CD14-positive monocyte (primary cell): ENCODE data around the gene CPA1. TPM values are rescaled to one million over a fixed set of nuclear protein-coding genes. Genes with fewer than 3 reads are reported as not detected.

Experiments used
- DNase-seq, 3 donors: peaks; one replicate each; pipeline ENCODE4 v3.0.0-alpha.2; 2011 to 2022
- H2AFZ ChIP-seq: 2 replicates; pipeline ENCODE4 v1.6.0; 2012; ENCODE audit warnings: mild to moderate bottlenecking, low read depth, low read length, inconsistent platforms; ENCODE audit not compliant: insufficient read depth, poor library complexity, severe bottlenecking
- H3K27ac ChIP-seq, 2 donors: 1 replicate in 1 of 2; 2 replicates in 1 of 2; pipeline ENCODE4 v1.5.1; 2012 to 2013; ENCODE audit warnings: low read length in 2 of 2, control low read depth in 1 of 2, inconsistent platforms in 1 of 2, low read depth in 1 of 2, mild to moderate bottlenecking in 1 of 2
- H3K27me3 ChIP-seq, 2 donors: one replicate each; pipeline versions ENCODE4 v1.6.0 to v1.6.1; 2011 to 2013; ENCODE audit warnings: low read length in 2 of 2; ENCODE audit not compliant: control insufficient read depth in 2 of 2, insufficient read depth in 2 of 2
- H3K36me3 ChIP-seq, 2 donors: replicated peaks in 1 of 2; 1 replicate in 1 of 2; 2 replicates in 1 of 2; pipeline versions ENCODE4 v1.5.1 to v1.6.1; 2012 to 2013; ENCODE audit warnings: low read length in 2 of 2, control low read depth in 1 of 2, inconsistent platforms in 1 of 2, mild to moderate bottlenecking in 1 of 2; ENCODE audit not compliant: insufficient read depth in 2 of 2, control insufficient read depth in 1 of 2
- H3K4me1 ChIP-seq, 2 donors: 1 replicate in 1 of 2; 2 replicates in 1 of 2; pipeline versions ENCODE4 v1.5.1 to v1.6.1; 2012 to 2013; ENCODE audit warnings: low read length in 2 of 2, control low read depth in 1 of 2, inconsistent platforms in 1 of 2, mild to moderate bottlenecking in 1 of 2, moderate library complexity in 1 of 2; ENCODE audit not compliant: insufficient read depth in 2 of 2, control insufficient read depth in 1 of 2
- H3K4me2 ChIP-seq: replicated peaks from 2 replicates; pipeline ENCODE3; 2012; ENCODE audit warnings: low read length, moderate library complexity, mild to moderate bottlenecking; ENCODE audit not compliant: poor library complexity, severe bottlenecking; ENCODE audit errors: extremely low read depth
- H3K4me3 ChIP-seq, 3 experiments: fragments of 200-600 bp in 1 of 3; sonication (generic) in 1 of 3; replicated peaks in 1 of 3; 1 replicate in 2 of 3; 2 replicates in 1 of 3; pipeline ENCODE4 v1.5.1; 2011 to 2013; ENCODE audit warnings: low read length in 3 of 3, mild to moderate bottlenecking in 3 of 3, control low read depth in 2 of 3, low read depth in 2 of 3, inconsistent platforms in 1 of 3, moderate library complexity in 1 of 3
- H3K79me2 ChIP-seq: 2 replicates; pipeline ENCODE4 v1.6.0; 2012; ENCODE audit warnings: mild to moderate bottlenecking, control low read depth, inconsistent platforms, low read length, moderate library complexity; ENCODE audit not compliant: insufficient read depth
- H3K9ac ChIP-seq: 2 replicates; pipeline ENCODE4 v1.6.0; 2017; ENCODE audit warnings: low read length, mild to moderate bottlenecking; ENCODE audit not compliant: insufficient read depth, poor library complexity, severe bottlenecking
- H3K9me3 ChIP-seq, 2 donors: replicated peaks in 1 of 2; 1 replicate in 1 of 2; 2 replicates in 1 of 2; pipeline versions ENCODE4 v1.5.1 to v1.6.1; 2012 to 2013; ENCODE audit warnings: low read length in 2 of 2, control low read depth in 1 of 2; ENCODE audit not compliant: control insufficient read depth in 1 of 2, insufficient read depth in 1 of 2
- H4K20me1 ChIP-seq: 2 replicates; pipeline ENCODE4 v1.6.0; 2012; ENCODE audit warnings: mild to moderate bottlenecking, low read length, control low read depth, moderate library complexity; ENCODE audit not compliant: insufficient read depth
- H3K27ac Mint-ChIP-seq, 7 donors: one replicate each; pipeline ENCODE4 v1.8.0; 2020; ENCODE audit warnings: mild to moderate bottlenecking in 7 of 7, mixed read lengths in 7 of 7, moderate library complexity in 6 of 7, inconsistent platforms in 2 of 7
- H3K27me3 Mint-ChIP-seq, 3 donors: one replicate each; pipeline ENCODE4 v1.8.0; 2021 to 2022; ENCODE audit warnings: low read depth in 3 of 3, mild to moderate bottlenecking in 3 of 3, mixed read lengths in 3 of 3, moderate library complexity in 3 of 3, inconsistent platforms in 1 of 3
- H3K36me3 Mint-ChIP-seq, 2 donors: one replicate each; pipeline ENCODE4 v1.8.0; 2020; ENCODE audit warnings: mixed read lengths in 2 of 2, inconsistent platforms in 1 of 2, mild to moderate bottlenecking in 1 of 2
- H3K4me1 Mint-ChIP-seq: one replicate; pipeline ENCODE4 v1.8.0; 2020; ENCODE audit warnings: mild to moderate bottlenecking, mixed read lengths
- H3K4me3 Mint-ChIP-seq, 2 donors: one replicate each; pipeline ENCODE4 v1.8.0; 2020; ENCODE audit warnings: mild to moderate bottlenecking in 2 of 2, mixed read lengths in 2 of 2, moderate library complexity in 1 of 2
- H3K9me3 Mint-ChIP-seq, 7 donors: one replicate each; pipeline ENCODE4 v1.8.0; 2020 to 2022; ENCODE audit warnings: mixed read lengths in 7 of 7, mild to moderate bottlenecking in 6 of 7, moderate library complexity in 6 of 7, inconsistent platforms in 2 of 7
- CTCF ChIP-seq: fragments of 200-600 bp; IDR thresholded peaks from one replicate; pipeline ENCODE4 v1.8.0; 2022; ENCODE audit warnings: antibody characterized with exemption, mild to moderate bottlenecking
- WGBS: methylation state at CpG from one replicate; pipeline ENCODE4 v1.1.5; 2013; ENCODE audit warnings: missing lambda C conversion rate; ENCODE audit not compliant: insufficient coverage; 5-methylcytosine and 5-hydroxymethylcytosine counted together
- intact Hi-C, 2 donors: fragments of 100-400 bp; cut with micrococcal nuclease; formaldehyde crosslinking; loops; one replicate each; pipeline versions ENCODE4 v1.15.0 to v1.15.1; 2023
- polyA plus RNA-seq, 3 donors: library from polyadenylated mRNA; depleted of rRNA in 1 of 3; unstranded in 2 of 3; stranded (reverse) in 1 of 3; fragments of 300-500 nt in 2 of 3; fragments of >200 nt in 1 of 3; fragmentation: Illumina TruSeq in 2 of 3; gene quantifications; 1 replicate in 2 of 3; 2 replicates in 1 of 3; pipeline ENCODE4 v1.2.3, GENCODE V29; 2012 to 2021

CPA1 gene
- polyA plus RNA-seq, 3 donors = not detected

GRCh38 chr7:130420943-130421578 lies 40.8 kb downstream of the CPA1 start:
- no peaks in the 10 kb centered on the region for H4K20me1 ChIP-seq
- no peak for TF ChIP-seq CTCF
- no peaks in the 10 kb centered on the region for H3K36me3 ChIP-seq
- no peak for DNase-seq
- H3K27me3 Mint-ChIP-seq = no peaks in the 10 kb centered on the region
- no peak overlapping the region for H3K4me3 Mint-ChIP-seq
- no peaks in the 10 kb centered on the region for H3K4me1 ChIP-seq
- H2AFZ ChIP-seq = no peak overlapping the region
- peaks cover 12% of the 10 kb centered on the region for H3K4me1 Mint-ChIP-seq
- H3K79me2 ChIP-seq = no peaks in the 10 kb centered on the region
- no peaks in the 10 kb centered on the region for H3K9me3 Mint-ChIP-seq
- intact Hi-C loops = no loop called here
- H3K27ac ChIP-seq = no peak overlapping the region
- H3K4me3 ChIP-seq = no peak overlapping the region
- WGBS = no CpG with 5 or more reads among the region's 4 CpGs
- H3K9me3 ChIP-seq = no peaks in the 10 kb centered on the region
- H3K4me2 ChIP-seq = no peak overlapping the region
- H3K27me3 ChIP-seq = no peaks in the 10 kb centered on the region
- no peak overlapping the region for H3K27ac Mint-ChIP-seq
- H3K36me3 Mint-ChIP-seq = peaks cover 6 to 8% of the 10 kb centered on the region in 2 donors
- H3K9ac ChIP-seq = no peak overlapping the region

DNA sequence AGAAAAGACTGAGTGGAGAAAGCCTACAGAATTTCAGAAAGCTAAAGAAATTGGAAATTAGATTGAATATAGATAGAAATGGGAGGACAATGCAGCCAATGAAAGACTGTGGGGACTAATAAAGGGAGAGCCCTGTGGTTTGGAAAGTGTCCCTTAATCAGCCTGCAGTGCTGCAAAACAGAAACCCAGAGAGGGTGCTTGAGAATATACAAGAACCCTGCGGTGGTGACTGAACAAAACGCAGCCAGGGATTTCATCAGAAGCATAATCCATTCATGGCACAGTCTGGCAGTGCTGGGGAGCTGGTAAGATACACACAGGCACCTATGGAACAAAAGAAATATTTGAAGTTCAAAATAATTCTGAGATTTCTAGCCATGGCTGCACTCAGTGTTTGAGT lies 41.4 kb downstream of the CPA1 start:
- peaks cover 0 to 2% (median 0%) of the 10 kb centered on the region in 3 donors for H3K27me3 Mint-ChIP-seq
- WGBS = 63% methylated on average over 2 of the region's 2 CpGs
- Histone ChIP-seq H3K9me3 (no peaks in the 10 kb centered on the region), H3K79me2 (no peaks in the 10 kb centered on the region), H4K20me1 (no peaks in the 10 kb centered on the region), H2AFZ (no peak overlapping the region), H3K4me3 (no peak overlapping the region), H3K4me2 (no peak overlapping the region), H3K27ac (no peak overlapping the region), H3K9ac (no peak overlapping the region), H3K4me1 (no peaks in the 10 kb centered on the region), H3K27me3 (no peaks in the 10 kb centered on the region), H3K36me3 (no peaks in the 10 kb centered on the region)
- no peaks in the 10 kb centered on the region for H3K9me3 Mint-ChIP-seq
- DNase-seq = no peak
- H3K4me3 Mint-ChIP-seq = no peak overlapping the region
- peaks cover 6 to 8% of the 10 kb centered on the region in 2 donors for H3K36me3 Mint-ChIP-seq
- intact Hi-C loops = no loop called here
- H3K27ac Mint-ChIP-seq = no peak overlapping the region
- peaks cover 15% of the 10 kb centered on the region for H3K4me1 Mint-ChIP-seq
- TF ChIP-seq CTCF = no peak
